Gastrocnemius medialis (tissue), 4 donors: ENCODE measurements around the gene TMC8.

ENCODE experiments used
- POLR2A ChIP-seq, 2 donors: fragments of 450-650 bp; IDR thresholded peaks; one replicate each; pipeline ENCODE4 v1.6.1; 2017; ENCODE audit warnings: antibody characterized with exemption in 2 of 2, mild to moderate bottlenecking in 2 of 2, moderate library complexity in 2 of 2
- TF ChIP-seq, protein P1 (sequence below), 5 experiments: fragments of 450-650 bp in 3 of 5; fragments of 200-600 bp in 2 of 5; sonication (generic) in 2 of 5; IDR thresholded peaks in 4 of 5; conservative IDR thresholded peaks in 1 of 5; 1 replicate in 4 of 5; 2 replicates in 1 of 5; pipeline ENCODE4 v1.5.1; 2016 to 2019; ENCODE audit warnings: antibody characterized with exemption in 5 of 5, mild to moderate bottlenecking in 3 of 5, moderate library complexity in 3 of 5

DNA sequence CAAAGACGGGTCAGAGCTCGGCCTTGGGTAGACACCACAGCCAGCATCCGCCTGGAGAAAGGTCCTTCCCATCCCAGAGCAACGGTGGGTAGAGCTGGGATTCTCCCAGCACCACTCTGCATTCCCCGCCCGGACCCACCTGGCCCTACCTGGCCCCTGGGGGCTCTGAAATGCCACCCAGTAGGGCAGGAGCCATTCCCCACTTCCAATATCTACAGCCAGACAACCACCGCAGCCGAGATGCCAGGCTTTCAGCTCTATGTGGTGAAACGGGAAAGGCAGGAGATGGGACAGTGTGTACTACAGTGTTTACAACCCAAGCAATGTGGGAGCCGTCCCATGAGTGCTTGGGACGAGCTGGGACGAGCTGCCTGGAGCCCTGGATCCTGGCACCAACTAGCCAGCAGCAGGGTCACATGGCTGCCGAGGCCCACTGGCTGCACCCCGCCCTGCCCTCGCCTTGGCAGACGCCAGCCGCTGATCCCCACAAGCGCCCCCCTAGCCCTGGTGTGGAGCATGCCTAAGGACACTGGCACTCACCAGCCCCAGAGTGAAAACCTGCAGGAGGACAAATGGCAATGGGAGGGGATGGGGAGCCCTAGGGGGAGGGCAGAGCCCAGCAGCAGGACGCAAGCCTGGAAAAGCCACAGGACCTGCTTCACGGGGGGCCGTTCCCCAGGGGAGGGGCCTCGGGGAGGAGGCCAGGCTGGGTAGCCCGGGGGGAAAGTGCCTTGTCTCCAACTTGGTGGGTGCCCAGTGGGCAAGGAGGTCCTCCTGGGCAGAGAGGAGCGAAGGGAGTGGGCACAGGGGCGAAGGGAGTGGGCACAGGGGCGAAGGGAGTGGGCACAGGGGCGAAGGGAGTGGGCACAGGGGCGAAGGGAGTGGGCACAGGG lies 15.5 kb upstream of the TMC8 start:
- TF ChIP-seq, protein P1, sequence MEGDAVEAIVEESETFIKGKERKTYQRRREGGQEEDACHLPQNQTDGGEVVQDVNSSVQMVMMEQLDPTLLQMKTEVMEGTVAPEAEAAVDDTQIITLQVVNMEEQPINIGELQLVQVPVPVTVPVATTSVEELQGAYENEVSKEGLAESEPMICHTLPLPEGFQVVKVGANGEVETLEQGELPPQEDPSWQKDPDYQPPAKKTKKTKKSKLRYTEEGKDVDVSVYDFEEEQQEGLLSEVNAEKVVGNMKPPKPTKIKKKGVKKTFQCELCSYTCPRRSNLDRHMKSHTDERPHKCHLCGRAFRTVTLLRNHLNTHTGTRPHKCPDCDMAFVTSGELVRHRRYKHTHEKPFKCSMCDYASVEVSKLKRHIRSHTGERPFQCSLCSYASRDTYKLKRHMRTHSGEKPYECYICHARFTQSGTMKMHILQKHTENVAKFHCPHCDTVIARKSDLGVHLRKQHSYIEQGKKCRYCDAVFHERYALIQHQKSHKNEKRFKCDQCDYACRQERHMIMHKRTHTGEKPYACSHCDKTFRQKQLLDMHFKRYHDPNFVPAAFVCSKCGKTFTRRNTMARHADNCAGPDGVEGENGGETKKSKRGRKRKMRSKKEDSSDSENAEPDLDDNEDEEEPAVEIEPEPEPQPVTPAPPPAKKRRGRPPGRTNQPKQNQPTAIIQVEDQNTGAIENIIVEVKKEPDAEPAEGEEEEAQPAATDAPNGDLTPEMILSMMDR (IDR thresholded peaks at IDR 0.05 in 4 of 5, conservative IDR thresholded peaks at IDR 0.05 in 1 of 5), result no peak
- no peak for TF ChIP-seq POLR2A (IDR thresholded peaks at IDR 0.05)
